Neuronal stem cell (in vitro differentiated cells): ENCODE data around the gene KRT31.

Experiments used
- DNase-seq: peaks from one replicate; pipeline ENCODE4 v3.0.0-alpha.2; 2013; ENCODE audit warnings: low spot score
- H2AFZ ChIP-seq: one replicate; pipeline ENCODE4 v1.6.1; 2013; ENCODE audit warnings: mild to moderate bottlenecking, low read length, inconsistent platforms
- H2AK5ac ChIP-seq: 2 replicates; pipeline ENCODE4 v1.6.1; 2013; ENCODE audit warnings: low read depth, mild to moderate bottlenecking, inconsistent platforms, low read length, moderate library complexity, mixed read lengths
- H2BK120ac ChIP-seq: 2 replicates; pipeline ENCODE4 v1.6.1; 2013; ENCODE audit warnings: low read depth, mild to moderate bottlenecking, inconsistent platforms, low read length, moderate library complexity, mixed read lengths
- H2BK12ac ChIP-seq: one replicate; pipeline ENCODE4 v1.6.1; 2013; ENCODE audit warnings: low read length, inconsistent platforms
- H2BK15ac ChIP-seq: 2 replicates; pipeline ENCODE4 v1.6.1; 2013; ENCODE audit warnings: mild to moderate bottlenecking, low read length, inconsistent platforms, mixed read lengths
- H2BK5ac ChIP-seq: one replicate; pipeline ENCODE4 v1.6.1; 2013; ENCODE audit warnings: inconsistent platforms, mild to moderate bottlenecking, low read length, moderate library complexity
- H3K14ac ChIP-seq: one replicate; pipeline ENCODE4 v1.6.1; 2013; ENCODE audit warnings: low read length, inconsistent platforms
- H3K18ac ChIP-seq: 2 replicates; pipeline ENCODE4 v1.6.1; 2013; ENCODE audit warnings: low read length, inconsistent platforms
- H3K23ac ChIP-seq: 2 replicates; pipeline ENCODE4 v1.6.1; 2013; ENCODE audit warnings: low read depth, mild to moderate bottlenecking, mixed read lengths, low read length, inconsistent platforms; ENCODE audit not compliant: poor library complexity
- H3K27ac ChIP-seq: replicated peaks from 3 replicates; pipeline ENCODE4 v1.5.1; 2013; ENCODE audit warnings: low read length, inconsistent platforms
- H3K27me3 ChIP-seq, 3 experiments: 2 replicates each; pipeline ENCODE4 v1.6.1; 2013; ENCODE audit warnings: low read length in 3 of 3, mild to moderate bottlenecking in 2 of 3, inconsistent platforms in 1 of 3, low read depth in 1 of 3, mixed read lengths in 1 of 3, moderate library complexity in 1 of 3; ENCODE audit not compliant: control insufficient read depth in 3 of 3, insufficient read depth in 3 of 3
- H3K36me3 ChIP-seq, 2 donors: replicated peaks in 1 of 2; 2 replicates each; pipeline ENCODE4 v1.6.1; 2013; ENCODE audit warnings: low read length in 2 of 2; ENCODE audit not compliant: control insufficient read depth in 2 of 2, insufficient read depth in 2 of 2
- H3K4ac ChIP-seq: 2 replicates; pipeline ENCODE4 v1.6.1; 2013; ENCODE audit warnings: inconsistent platforms, mild to moderate bottlenecking, low read length, moderate library complexity
- H3K4me1 ChIP-seq, 2 donors: 1 replicate in 1 of 2; 2 replicates in 1 of 2; pipeline ENCODE4 v1.6.1; 2013; ENCODE audit warnings: low read length in 2 of 2, low read depth in 1 of 2; ENCODE audit not compliant: control insufficient read depth in 2 of 2, insufficient read depth in 1 of 2
- H3K4me2 ChIP-seq: one replicate; pipeline ENCODE4 v1.6.1; 2013; ENCODE audit warnings: mild to moderate bottlenecking, low read length, inconsistent platforms; ENCODE audit not compliant: insufficient read depth, poor library complexity, severe bottlenecking
- H3K4me3 ChIP-seq, 2 donors: 2 replicates each; pipeline ENCODE4 v1.5.1; 2013; ENCODE audit warnings: low read length in 2 of 2, mild to moderate bottlenecking in 2 of 2, inconsistent platforms in 1 of 2, moderate library complexity in 1 of 2
- H3K79me1 ChIP-seq: one replicate; pipeline ENCODE4 v1.6.1; 2013; ENCODE audit warnings: low read depth, mild to moderate bottlenecking, inconsistent platforms, low read length, moderate library complexity
- H3K9ac ChIP-seq: one replicate; pipeline ENCODE4 v1.6.1; 2013; ENCODE audit warnings: mild to moderate bottlenecking, low read depth, low read length, inconsistent platforms; ENCODE audit not compliant: poor library complexity
- H3K9me3 ChIP-seq, 2 donors: replicated peaks in 1 of 2; 2 replicates each; pipeline versions ENCODE3 to v1.6.1; 2013; ENCODE audit warnings: low read length in 2 of 2, mild to moderate bottlenecking in 2 of 2, inconsistent platforms in 1 of 2, low read depth in 1 of 2, mixed read lengths in 1 of 2, moderate library complexity in 1 of 2; ENCODE audit not compliant: control insufficient read depth in 2 of 2, insufficient read depth in 1 of 2
- H4K8ac ChIP-seq: one replicate; pipeline ENCODE4 v1.6.1; 2013; ENCODE audit warnings: low read depth, mild to moderate bottlenecking, inconsistent platforms, low read length, moderate library complexity
- H4K91ac ChIP-seq: one replicate; pipeline ENCODE4 v1.6.1; 2013; ENCODE audit warnings: low read length, low read depth, mild to moderate bottlenecking, inconsistent platforms; ENCODE audit not compliant: poor library complexity
- WGBS, 2 donors: extraction: QIAGEN DNeasy Blood & Tissue Kit; methylation state at CpG; one replicate each; pipeline ENCODE4 v1.1.7; 2013; ENCODE audit warnings: missing lambda C conversion rate in 2 of 2, mixed read lengths in 1 of 2; ENCODE audit not compliant: insufficient read length in 2 of 2, insufficient replicate concordance in 1 of 2; ENCODE audit errors: extremely low coverage in 2 of 2; 5-methylcytosine and 5-hydroxymethylcytosine counted together

KRT31 gene

GRCh38 chr17:41437254-41437653 lies 39.8 kb upstream of the KRT31 start:
- Histone ChIP-seq H2BK5ac (no peak overlapping the region), H3K14ac (no peak overlapping the region), H3K79me1 (no peaks in the 10 kb centered on the region), H3K23ac (peak overlapping the region; percentile 31), H2BK120ac (no peak overlapping the region), H3K18ac (peak overlapping the region; percentile 77), H3K36me3 (no peaks in the 10 kb centered on the region), H4K91ac (no peak overlapping the region), H2BK15ac (no peak overlapping the region), H3K9ac (no peak overlapping the region), H3K9me3 (no peaks in the 10 kb centered on the region), H3K4me1 (no peaks in the 10 kb centered on the region), H3K4me3 (no peak overlapping the region), H3K27ac (no peak overlapping the region), H3K27me3 (peaks cover 0 to 3% (median 0%) of the 10 kb centered on the region in 3 experiments), H4K8ac (no peak overlapping the region), H2BK12ac (no peak overlapping the region), H2AK5ac (no peak overlapping the region), H3K4me2 (no peak overlapping the region), H3K4ac (no peak overlapping the region), H2AFZ (no peak overlapping the region)
- no CpG with 5 or more reads among the region's 7 CpGs for WGBS, 2 donors
- no peak for DNase-seq

- H3K4me3 ChIP-seq, result no peak overlapping the region
- no peak overlapping the region for H2AFZ ChIP-seq
- no peak overlapping the region for H2AK5ac ChIP-seq
- H3K4ac ChIP-seq, result no peak overlapping the region
- H3K27me3 ChIP-seq, result peaks cover 0 to 3% (median 2%) of the 10 kb centered on the region in 3 experiments
- H3K18ac ChIP-seq, result no peak overlapping the region
- no peaks in the 10 kb centered on the region for H3K9me3 ChIP-seq
- H3K4me2 ChIP-seq, result no peak overlapping the region
- H2BK15ac ChIP-seq, result no peak overlapping the region
- H2BK120ac ChIP-seq, result no peak overlapping the region
- no peaks in the 10 kb centered on the region for H3K4me1 ChIP-seq
- H3K27ac ChIP-seq, result no peak overlapping the region
- H2BK5ac ChIP-seq, result no peak overlapping the region
- no peak overlapping the region for H4K91ac ChIP-seq
- DNase-seq, result no peak
- H3K36me3 ChIP-seq, result no peaks in the 10 kb centered on the region
- H3K9ac ChIP-seq, result no peak overlapping the region
- no peak overlapping the region for H3K14ac ChIP-seq
- H2BK12ac ChIP-seq, result no peak overlapping the region
- no CpG with 5 or more reads among the region's 5 CpGs for WGBS, 2 donors
- no peaks in the 10 kb centered on the region for H3K79me1 ChIP-seq
- no peak overlapping the region for H3K23ac ChIP-seq
- no peak overlapping the region for H4K8ac ChIP-seq
Observed at GRCh38 chr17:41434415-41434814, 37.0 kb upstream of the KRT31 start.

GRCh38 chr17:41434005-41434404 lies 36.6 kb upstream of the KRT31 start:
- no peaks in the 10 kb centered on the region for H3K79me1 ChIP-seq
- no peak overlapping the region for H3K23ac ChIP-seq
- H2AK5ac ChIP-seq, result no peak overlapping the region
- H3K4me1 ChIP-seq, result no peaks in the 10 kb centered on the region
- H3K4me2 ChIP-seq, result no peak overlapping the region
- H4K91ac ChIP-seq, result no peak overlapping the region
- H2BK120ac ChIP-seq, result no peak overlapping the region
- DNase-seq, result no peak
- no peak overlapping the region for H2BK12ac ChIP-seq
- H2BK15ac ChIP-seq, result no peak overlapping the region
- H3K9me3 ChIP-seq, result no peaks in the 10 kb centered on the region
- no peak overlapping the region for H2AFZ ChIP-seq
- H3K27ac ChIP-seq, result no peak overlapping the region
- H3K27me3 ChIP-seq, result peaks cover 0 to 3% (median 2%) of the 10 kb centered on the region in 3 experiments
- no peak overlapping the region for H3K18ac ChIP-seq
- H3K36me3 ChIP-seq, result no peaks in the 10 kb centered on the region
- no peak overlapping the region for H3K9ac ChIP-seq
- no peak overlapping the region for H4K8ac ChIP-seq
- H3K14ac ChIP-seq, result no peak overlapping the region
- H2BK5ac ChIP-seq, result no peak overlapping the region
- H3K4ac ChIP-seq, result no peak overlapping the region
- WGBS, 2 donors, result no CpG with 5 or more reads among the region's 4 CpGs
- H3K4me3 ChIP-seq, result no peak overlapping the region

- no peak overlapping the region for H3K23ac ChIP-seq
- no peaks in the 10 kb centered on the region for H3K9me3 ChIP-seq
- no peak overlapping the region for H3K4me3 ChIP-seq
- no peak overlapping the region for H2BK15ac ChIP-seq
- no peak overlapping the region for H3K4me2 ChIP-seq
- no peaks in the 10 kb centered on the region for H3K79me1 ChIP-seq
- no peak for DNase-seq
- no peak overlapping the region for H3K27ac ChIP-seq
- H2BK5ac ChIP-seq, result no peak overlapping the region
- H2BK120ac ChIP-seq, result no peak overlapping the region
- no peak overlapping the region for H2BK12ac ChIP-seq
- no peak overlapping the region for H4K8ac ChIP-seq
- no peaks in the 10 kb centered on the region for H3K36me3 ChIP-seq
- no peaks in the 10 kb centered on the region for H3K4me1 ChIP-seq
- H3K27me3 ChIP-seq, result peaks cover 0 to 3% (median 2%) of the 10 kb centered on the region in 3 experiments
- H2AK5ac ChIP-seq, result no peak overlapping the region
- no peak overlapping the region for H4K91ac ChIP-seq
- no peak overlapping the region for H3K4ac ChIP-seq
- no CpG with 5 or more reads among the region's 4 CpGs for WGBS, 2 donors
- no peak overlapping the region for H3K9ac ChIP-seq
- no peak overlapping the region for H3K14ac ChIP-seq
- no peak overlapping the region for H3K18ac ChIP-seq
- H2AFZ ChIP-seq, result no peak overlapping the region
Observed at GRCh38 chr17:41433586-41433985, 36.2 kb upstream of the KRT31 start.
